Fibroblast of villous mesenchyme (primary cell): ENCODE measurements around the gene NEUROG3. TPM values are rescaled to one million over a fixed set of nuclear protein-coding genes. Genes with fewer than 3 reads are reported as not detected.

Experiments used
- DNase-seq: peaks from one replicate; pipeline ENCODE4 v3.0.0-alpha.2; 2010; ENCODE audit warnings: low read depth
- H3K4me3 ChIP-seq: 2 replicates; pipeline ENCODE4 v1.5.1; 2011; ENCODE audit warnings: low read depth, mild to moderate bottlenecking, low read length
- total RNA-seq: library from RNA; depleted of rRNA; stranded (reverse); fragments of >200 nt; gene quantifications from 2 replicates; pipeline ENCODE4 v1.2.3, GENCODE V29; 2012
- TF ChIP-seq, protein P1 (sequence below): IDR thresholded peaks from 2 replicates; pipeline ENCODE4 v1.5.1; 2012; ENCODE audit warnings: low read depth, mild to moderate bottlenecking, low read length; ENCODE audit not compliant: insufficient read depth

NEUROG3 gene
- total RNA-seq, 1 donor = not detected

DNA sequence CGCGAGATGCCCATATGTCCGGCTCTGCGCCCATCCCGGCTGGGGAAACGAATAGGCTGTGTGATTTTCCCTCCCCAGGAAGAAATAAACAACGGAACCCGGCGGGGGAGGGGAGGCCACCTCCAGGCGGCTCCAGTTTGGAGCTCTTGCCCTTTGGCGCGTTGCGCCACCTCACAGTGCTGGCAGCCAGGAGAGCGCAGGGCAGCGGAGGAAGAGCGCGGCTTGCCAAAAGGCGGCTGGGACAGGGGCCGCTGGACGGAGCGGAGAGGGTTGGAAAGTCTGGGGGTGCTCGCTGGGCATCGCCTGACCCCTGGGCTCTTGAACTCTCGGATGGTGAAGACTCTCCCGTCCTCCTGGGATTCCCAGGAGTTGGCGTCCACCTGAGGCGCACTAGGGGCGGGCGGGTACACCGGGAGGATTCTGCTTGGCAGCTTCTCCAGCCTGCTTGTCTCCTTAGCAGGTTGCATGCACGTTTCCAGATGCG lies 5.3 kb upstream of the NEUROG3 start:
- DNase-seq = no peak
- TF ChIP-seq, protein P1, sequence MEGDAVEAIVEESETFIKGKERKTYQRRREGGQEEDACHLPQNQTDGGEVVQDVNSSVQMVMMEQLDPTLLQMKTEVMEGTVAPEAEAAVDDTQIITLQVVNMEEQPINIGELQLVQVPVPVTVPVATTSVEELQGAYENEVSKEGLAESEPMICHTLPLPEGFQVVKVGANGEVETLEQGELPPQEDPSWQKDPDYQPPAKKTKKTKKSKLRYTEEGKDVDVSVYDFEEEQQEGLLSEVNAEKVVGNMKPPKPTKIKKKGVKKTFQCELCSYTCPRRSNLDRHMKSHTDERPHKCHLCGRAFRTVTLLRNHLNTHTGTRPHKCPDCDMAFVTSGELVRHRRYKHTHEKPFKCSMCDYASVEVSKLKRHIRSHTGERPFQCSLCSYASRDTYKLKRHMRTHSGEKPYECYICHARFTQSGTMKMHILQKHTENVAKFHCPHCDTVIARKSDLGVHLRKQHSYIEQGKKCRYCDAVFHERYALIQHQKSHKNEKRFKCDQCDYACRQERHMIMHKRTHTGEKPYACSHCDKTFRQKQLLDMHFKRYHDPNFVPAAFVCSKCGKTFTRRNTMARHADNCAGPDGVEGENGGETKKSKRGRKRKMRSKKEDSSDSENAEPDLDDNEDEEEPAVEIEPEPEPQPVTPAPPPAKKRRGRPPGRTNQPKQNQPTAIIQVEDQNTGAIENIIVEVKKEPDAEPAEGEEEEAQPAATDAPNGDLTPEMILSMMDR = no peak
- no peak overlapping the region for H3K4me3 ChIP-seq

- DNase-seq = no peak
- TF ChIP-seq, protein P1 = no peak
- H3K4me3 ChIP-seq = no peak overlapping the region
Measured at GRCh38 chr10:69577268-69578232, 4.3 kb upstream of the NEUROG3 start.

DNA sequence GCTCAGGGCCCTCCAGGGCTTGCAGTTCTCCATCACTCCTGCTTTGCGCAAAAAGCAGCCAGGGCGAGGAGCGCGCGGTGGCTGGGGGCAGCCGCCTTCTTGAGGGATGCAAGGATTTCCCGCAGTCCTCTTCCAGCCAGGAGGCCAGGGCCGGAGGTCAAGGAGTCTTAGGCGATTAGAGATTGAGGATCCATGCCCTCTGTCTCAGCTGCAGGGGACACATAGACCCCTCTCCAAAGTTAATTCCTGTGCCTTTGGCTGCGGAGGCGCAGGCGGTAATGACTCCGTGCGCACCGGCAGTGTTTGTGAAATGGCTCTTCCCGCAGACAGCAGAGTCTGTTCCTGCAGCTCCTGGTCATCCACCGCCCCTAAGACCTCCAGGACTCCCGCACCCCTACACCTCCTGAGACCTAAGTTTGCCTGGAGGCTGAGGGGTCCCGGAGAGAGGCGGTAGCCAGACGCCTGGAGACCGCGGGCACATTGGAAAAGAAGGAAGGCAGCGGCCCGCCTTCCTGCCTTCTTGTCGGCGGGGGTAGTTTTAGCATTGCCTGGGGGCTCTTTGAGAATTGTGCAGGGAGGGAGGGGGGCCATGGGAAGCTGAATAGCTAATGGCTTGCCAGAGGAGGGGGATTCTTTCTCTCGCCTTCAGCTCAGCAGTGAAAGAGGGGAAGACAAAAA lies 3.3 kb upstream of the NEUROG3 start:
- TF ChIP-seq, protein P1 = no peak
- DNase-seq = no peak
- no peak overlapping the region for H3K4me3 ChIP-seq

- TF ChIP-seq, protein P1 = no peak
- no peak overlapping the region for H3K4me3 ChIP-seq
Measured at GRCh38 chr10:69575164-69575722, 2.0 kb upstream of the NEUROG3 start.

DNA sequence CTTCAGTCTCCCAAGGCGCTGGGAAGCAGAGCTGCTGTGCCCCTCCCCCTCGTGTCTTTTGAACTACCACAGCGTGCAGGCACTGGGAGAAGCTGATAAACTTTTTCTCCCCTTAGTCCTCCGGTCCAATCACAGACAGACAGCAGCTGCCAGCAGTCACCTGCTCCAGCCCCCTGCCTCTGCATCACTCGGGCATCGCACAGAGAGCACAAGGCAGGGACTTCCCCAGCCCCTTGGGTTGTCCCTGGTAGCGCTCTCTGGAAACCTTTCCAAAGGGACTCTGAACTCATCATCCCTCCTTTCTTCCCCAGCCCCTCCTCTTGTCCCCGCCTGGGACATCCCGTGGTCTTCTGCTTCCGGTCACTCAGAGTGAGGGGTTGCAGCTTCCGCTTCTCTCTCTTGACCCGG lies 1.4 kb upstream of the NEUROG3 start:
- no peak for DNase-seq
- no peak overlapping the region for H3K4me3 ChIP-seq
- TF ChIP-seq, protein P1 = no peak

More at GRCh38 chr10:69575164-69575722, 2.0 kb upstream of the NEUROG3 start:
- DNase-seq = no peak

DNA sequence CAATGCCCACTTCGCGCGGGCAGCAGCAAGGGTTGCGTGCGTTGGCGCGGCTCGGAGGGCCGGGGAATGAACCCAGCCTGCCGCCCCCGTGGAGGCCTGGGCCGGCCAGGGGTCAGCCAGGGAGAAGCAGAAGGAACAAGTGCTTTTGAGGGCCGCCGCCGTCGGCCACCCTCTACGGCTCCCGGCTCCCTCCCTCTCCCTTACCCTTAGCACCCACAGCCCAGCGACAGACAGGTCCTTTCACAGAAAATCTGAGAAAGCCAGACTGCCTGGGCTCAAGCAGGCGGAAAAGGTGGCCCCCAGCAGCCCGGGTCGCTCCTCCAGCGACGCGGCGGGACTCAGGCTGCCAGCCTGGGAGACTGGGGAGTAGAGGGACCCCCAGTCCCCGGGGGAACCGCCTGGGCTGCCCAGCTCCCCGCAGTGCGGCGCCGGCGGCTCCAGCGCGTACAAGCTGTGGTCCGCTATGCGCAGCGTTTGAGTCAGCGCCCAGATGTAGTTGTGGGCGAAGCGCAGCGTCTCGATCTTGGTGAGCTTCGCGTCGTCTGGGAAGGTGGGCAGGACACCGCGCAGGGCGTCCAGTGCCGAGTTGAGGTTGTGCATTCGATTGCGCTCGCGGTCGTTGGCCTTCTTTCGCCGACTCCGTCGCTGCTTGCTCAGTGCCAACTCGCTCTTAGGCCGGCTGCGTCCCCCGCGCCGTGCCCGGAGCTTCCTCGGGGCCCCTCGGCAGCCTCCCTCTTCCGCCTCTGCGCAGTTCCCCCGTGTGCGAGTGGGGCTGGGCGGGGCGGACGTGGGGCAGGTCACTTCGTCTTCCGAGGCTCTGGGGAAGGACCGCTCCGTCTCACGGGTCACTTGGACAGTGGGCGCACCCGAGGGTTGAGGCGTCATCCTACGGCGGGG lies 815 bp downstream of the NEUROG3 start:
- DNase-seq = no peak
- TF ChIP-seq, protein P1 = no peak
- no peak overlapping the region for H3K4me3 ChIP-seq
